GM12878 (cell line): Measurements from ENCODE around the gene KATNB1. TPM values are rescaled to one million over a fixed set of nuclear protein-coding genes. Genes with fewer than 3 reads are reported as not detected.

Source experiments
- CEBPB ChIP-seq, 2 experiments: fragments of 150-350 bp in 1 of 2; IDR thresholded peaks; 2 replicates each; pipeline ENCODE4 v1.6.1; 2012 to 2014; ENCODE audit warnings: low read depth in 2 of 2, low read length in 2 of 2, borderline replicate concordance in 1 of 2, inconsistent platforms in 1 of 2
- MYC ChIP-seq: IDR thresholded peaks from 2 replicates; pipeline ENCODE4 v1.6.1; 2011; ENCODE audit warnings: mild to moderate bottlenecking, low read length, moderate library complexity, inconsistent platforms; ENCODE audit not compliant: insufficient read depth, insufficient replicate concordance, insufficient read length, severe bottlenecking
- PKNOX1 ChIP-seq: fragments of 450-650 bp; IDR thresholded peaks from 2 replicates; pipeline ENCODE4 v1.6.1; 2016; ENCODE audit warnings: mild to moderate bottlenecking
- REST ChIP-seq: IDR thresholded peaks from 2 replicates; pipeline ENCODE4 v1.6.1; 2012; ENCODE audit warnings: mild to moderate bottlenecking, low read depth, low read length
- ZNF274 ChIP-seq: IDR thresholded peaks from one replicate; pipeline ENCODE4 v1.8.0; 2011; ENCODE audit not compliant: insufficient read length, insufficient read depth
- ZSCAN29 ChIP-seq: fragments of 450-650 bp; IDR thresholded peaks from 2 replicates; pipeline ENCODE4 v1.6.1; 2017; ENCODE audit warnings: mild to moderate bottlenecking, moderate library complexity
- microRNA-seq: library from miRNA; unstranded; fragments of <30 nt; microRNA quantifications from one replicate; pipeline ENCODE4, GENCODE V29; 2018
- polyA plus RNA-seq, 11 experiments: library from polyadenylated mRNA; depleted of rRNA in 4 of 11; unstranded in 6 of 11; stranded (reverse) in 5 of 11; fragments of >200 nt; fragmentation: Nextera tagmentation in 4 of 11; fragmentation: Illumina TruSeq in 1 of 11; extraction: Ambion mirVana in 4 of 11; extraction: Trizol in 1 of 11; gene quantifications; 1 replicate in 1 of 11; 2 replicates in 10 of 11; pipeline versions ENCODE4 v1.2.1 to v1.2.3, GENCODE V29; 2011 to 2016; ENCODE audit warnings: inconsistent platforms in 2 of 11, missing spikeins in 2 of 11, low read depth in 1 of 11
- small RNA-seq: library from RNA; depleted of rRNA; stranded (forward); fragments of <200 nt; gene quantifications from one replicate; pipeline ENCODE3, GENCODE V24; 2014
- total RNA-seq, 4 experiments: library from RNA; depleted of rRNA in 3 of 4; stranded (reverse); fragments of >200 nt in 3 of 4; fragmentation: Illumina TruSeq in 1 of 4; extraction: Trizol in 1 of 4; gene quantifications; 2 replicates each; pipeline versions ENCODE4 v1.2.1 to v1.2.3, GENCODE V29; 2013 to 2021
- TF ChIP-seq, protein P1 (sequence below): fragments of 150-350 bp; IDR thresholded peaks from 2 replicates; pipeline ENCODE4 v1.6.1; 2016; ENCODE audit warnings: low read depth, low read length

The KATNB1 gene
- total and polyA plus RNA-seq, 10 of the 15 experiments (the other 5 are each of a cell fraction or from before 2014, with no cell fraction given) = 0.71 to 46.5 (median 19.5) TPM

GRCh38 chr16:57805176-57805575, 69.6 kb downstream of the KATNB1 start (continued):
- TF ChIP-seq ZNF274 = no peak
- TF ChIP-seq, protein P1, sequence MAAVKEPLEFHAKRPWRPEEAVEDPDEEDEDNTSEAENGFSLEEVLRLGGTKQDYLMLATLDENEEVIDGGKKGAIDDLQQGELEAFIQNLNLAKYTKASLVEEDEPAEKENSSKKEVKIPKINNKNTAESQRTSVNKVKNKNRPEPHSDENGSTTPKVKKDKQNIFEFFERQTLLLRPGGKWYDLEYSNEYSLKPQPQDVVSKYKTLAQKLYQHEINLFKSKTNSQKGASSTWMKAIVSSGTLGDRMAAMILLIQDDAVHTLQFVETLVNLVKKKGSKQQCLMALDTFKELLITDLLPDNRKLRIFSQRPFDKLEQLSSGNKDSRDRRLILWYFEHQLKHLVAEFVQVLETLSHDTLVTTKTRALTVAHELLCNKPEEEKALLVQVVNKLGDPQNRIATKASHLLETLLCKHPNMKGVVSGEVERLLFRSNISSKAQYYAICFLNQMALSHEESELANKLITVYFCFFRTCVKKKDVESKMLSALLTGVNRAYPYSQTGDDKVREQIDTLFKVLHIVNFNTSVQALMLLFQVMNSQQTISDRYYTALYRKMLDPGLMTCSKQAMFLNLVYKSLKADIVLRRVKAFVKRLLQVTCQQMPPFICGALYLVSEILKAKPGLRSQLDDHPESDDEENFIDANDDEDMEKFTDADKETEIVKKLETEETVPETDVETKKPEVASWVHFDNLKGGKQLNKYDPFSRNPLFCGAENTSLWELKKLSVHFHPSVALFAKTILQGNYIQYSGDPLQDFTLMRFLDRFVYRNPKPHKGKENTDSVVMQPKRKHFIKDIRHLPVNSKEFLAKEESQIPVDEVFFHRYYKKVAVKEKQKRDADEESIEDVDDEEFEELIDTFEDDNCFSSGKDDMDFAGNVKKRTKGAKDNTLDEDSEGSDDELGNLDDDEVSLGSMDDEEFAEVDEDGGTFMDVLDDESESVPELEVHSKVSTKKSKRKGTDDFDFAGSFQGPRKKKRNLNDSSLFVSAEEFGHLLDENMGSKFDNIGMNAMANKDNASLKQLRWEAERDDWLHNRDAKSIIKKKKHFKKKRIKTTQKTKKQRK = no peak
- TF ChIP-seq MYC = no peak
- no peak for TF ChIP-seq CEBPB (IDR thresholded peaks at IDR 0.05; ENCODE audit: borderline replicate concordance in 1 of 2, low read depth in 2 of 2, low read length in 2 of 2)
- TF ChIP-seq PKNOX1 = no peak
- TF ChIP-seq REST = no peak
- no peak for TF ChIP-seq ZSCAN29
- TF ChIP-seq, all 136 proteins: peak for 0

Small RNAs within 50 kb of the gene (microRNA-seq; reads per million reads assigned to microRNA genes)
- gene MIR6772 = not detected

Small RNAs within 50 kb of the gene (small RNA-seq; reads per million reads assigned to genes)
- not detected for gene MIR6772

Other genes starting within 250 kb of the KATNB1 start
Only the 7 nearest of the 8 such genes appear.
- gene CCDC102A, start 199.2 kb upstream of the KATNB1 start, total RNA-seq (2014; rRNA removed) = 3.5 and 5.9 TPM in 2 replicates
- gene CCDC102A, start 199.2 kb upstream of the KATNB1 start, total RNA-seq (2014; rRNA removed; fragmentation: Illumina TruSeq; extraction: Trizol) = 1.2 and 1.6 TPM in 2 replicates
- gene CCDC102A, start 199.2 kb upstream of the KATNB1 start, total RNA-seq (2021) = 5.1 and 5.6 TPM in 2 replicates
- 2.2 and 5.1 TPM in 2 replicates for gene CCDC102A, start 199.2 kb upstream of the KATNB1 start, polyA plus RNA-seq (2011; rRNA removed)
- gene CCDC102A, start 199.2 kb upstream of the KATNB1 start, polyA plus RNA-seq (2014; fragmentation: Illumina TruSeq; extraction: Trizol) = 0.59 and 0.76 TPM in 2 replicates
- gene CCDC102A, start 199.2 kb upstream of the KATNB1 start, polyA plus RNA-seq (2014; fragmentation: Nextera tagmentation; extraction: Ambion mirVana) = under 1 TPM; 0.03 to 0.53 TPM
- gene CCDC102A, start 199.2 kb upstream of the KATNB1 start, polyA plus RNA-seq (2014; rRNA removed) = 3.3 and 4.1 TPM in 2 replicates
- 1 to 10 TPM in 1 of 2 experiments, under 1 TPM in 1; 0.63 to 3.3 TPM for gene CCDC102A, start 199.2 kb upstream of the KATNB1 start, polyA plus RNA-seq (2016; fragmentation: Nextera tagmentation; extraction: Ambion mirVana)
- 24.5 and 30.4 TPM in 2 replicates for gene ADGRG5, start 193.1 kb upstream of the KATNB1 start, total RNA-seq (2014; rRNA removed)
- 6.5 and 7.7 TPM in 2 replicates for gene ADGRG5, start 193.1 kb upstream of the KATNB1 start, total RNA-seq (2014; rRNA removed; fragmentation: Illumina TruSeq; extraction: Trizol)
- gene ADGRG5, start 193.1 kb upstream of the KATNB1 start, total RNA-seq (2021) = 26.6 and 30.1 TPM in 2 replicates
- gene ADGRG5, start 193.1 kb upstream of the KATNB1 start, polyA plus RNA-seq (2011; rRNA removed) = 1.3 and 5.6 TPM in 2 replicates
- 8.4 and 19.2 TPM in 2 replicates for gene ADGRG5, start 193.1 kb upstream of the KATNB1 start, polyA plus RNA-seq (2014; fragmentation: Illumina TruSeq; extraction: Trizol)
- 1 to 10 TPM; 1.7 to 2.7 TPM for gene ADGRG5, start 193.1 kb upstream of the KATNB1 start, polyA plus RNA-seq (2014; fragmentation: Nextera tagmentation; extraction: Ambion mirVana)
- 25.9 and 35.1 TPM in 2 replicates for gene ADGRG5, start 193.1 kb upstream of the KATNB1 start, polyA plus RNA-seq (2014; rRNA removed)
- gene ADGRG5, start 193.1 kb upstream of the KATNB1 start, polyA plus RNA-seq (2016; fragmentation: Nextera tagmentation; extraction: Ambion mirVana) = 10 to 100 TPM; 50.8 to 56.0 TPM
- gene ADGRG1, start 107.1 kb upstream of the KATNB1 start, total RNA-seq (2014; rRNA removed) = 0.16 and 0.56 TPM in 2 replicates
- gene ADGRG1, start 107.1 kb upstream of the KATNB1 start, total RNA-seq (2014; rRNA removed; fragmentation: Illumina TruSeq; extraction: Trizol) = 0.32 and 0.72 TPM in 2 replicates
- gene ADGRG1, start 107.1 kb upstream of the KATNB1 start, total RNA-seq (2021) = 1.8 and 2.0 TPM in 2 replicates
- gene ADGRG1, start 107.1 kb upstream of the KATNB1 start, polyA plus RNA-seq (2011; rRNA removed) = 0.07 and 0.17 TPM in 2 replicates
- gene ADGRG1, start 107.1 kb upstream of the KATNB1 start, polyA plus RNA-seq (2014; fragmentation: Illumina TruSeq; extraction: Trizol) = 0.54 and 1.7 TPM in 2 replicates
- under 1 TPM; 0.16 to 0.23 TPM for gene ADGRG1, start 107.1 kb upstream of the KATNB1 start, polyA plus RNA-seq (2014; fragmentation: Nextera tagmentation; extraction: Ambion mirVana)
- gene ADGRG1, start 107.1 kb upstream of the KATNB1 start, polyA plus RNA-seq (2014; rRNA removed) = 1.6 and 3.9 TPM in 2 replicates
- gene ADGRG1, start 107.1 kb upstream of the KATNB1 start, polyA plus RNA-seq (2016; fragmentation: Nextera tagmentation; extraction: Ambion mirVana) = 1 to 10 TPM in 1 of 2 experiments, under 1 TPM in 1; 0.79 to 1.8 TPM
- gene ADGRG3, start 67.5 kb upstream of the KATNB1 start, total RNA-seq (2014; rRNA removed) = not detected in 2 replicates
- gene ADGRG3, start 67.5 kb upstream of the KATNB1 start, total RNA-seq (2014; rRNA removed; fragmentation: Illumina TruSeq; extraction: Trizol) = not detected in 2 replicates
- gene ADGRG3, start 67.5 kb upstream of the KATNB1 start, total RNA-seq (2021) = not detected in 2 replicates
- gene ADGRG3, start 67.5 kb upstream of the KATNB1 start, polyA plus RNA-seq (2011; rRNA removed) = 0.11 TPM in 1 of 2 replicates, not detected in the other
- gene ADGRG3, start 67.5 kb upstream of the KATNB1 start, polyA plus RNA-seq (2014; fragmentation: Illumina TruSeq; extraction: Trizol) = not detected in 2 replicates
- gene ADGRG3, start 67.5 kb upstream of the KATNB1 start, polyA plus RNA-seq (2014; fragmentation: Nextera tagmentation; extraction: Ambion mirVana) = under 1 TPM in 1 of 2 experiments, not detected in 1; 0.10 TPM
- 0.10 TPM in 1 of 2 replicates, not detected in the other for gene ADGRG3, start 67.5 kb upstream of the KATNB1 start, polyA plus RNA-seq (2014; rRNA removed)
- not detected for gene ADGRG3, start 67.5 kb upstream of the KATNB1 start, polyA plus RNA-seq (2016; fragmentation: Nextera tagmentation; extraction: Ambion mirVana)
- not detected in 2 replicates for gene DRC7, start 41.0 kb upstream of the KATNB1 start, total RNA-seq (2014; rRNA removed)
- gene DRC7, start 41.0 kb upstream of the KATNB1 start, total RNA-seq (2014; rRNA removed; fragmentation: Illumina TruSeq; extraction: Trizol) = 0.49 TPM in 1 of 2 replicates, not detected in the other
- 0.44 TPM in 1 of 2 replicates, not detected in the other for gene DRC7, start 41.0 kb upstream of the KATNB1 start, total RNA-seq (2021)
- gene DRC7, start 41.0 kb upstream of the KATNB1 start, polyA plus RNA-seq (2011; rRNA removed) = 0.10 TPM in 1 of 2 replicates, not detected in the other
- gene DRC7, start 41.0 kb upstream of the KATNB1 start, polyA plus RNA-seq (2014; fragmentation: Illumina TruSeq; extraction: Trizol) = 0.06 TPM in 1 of 2 replicates, not detected in the other
- gene DRC7, start 41.0 kb upstream of the KATNB1 start, polyA plus RNA-seq (2014; fragmentation: Nextera tagmentation; extraction: Ambion mirVana) = under 1 TPM in 1 of 2 experiments, not detected in 1; 0.06 TPM
- 0.18 TPM in 1 of 2 replicates, not detected in the other for gene DRC7, start 41.0 kb upstream of the KATNB1 start, polyA plus RNA-seq (2014; rRNA removed)
- not detected for gene DRC7, start 41.0 kb upstream of the KATNB1 start, polyA plus RNA-seq (2016; fragmentation: Nextera tagmentation; extraction: Ambion mirVana)
- gene KIFC3, start 66.7 kb downstream of the KATNB1 start, total RNA-seq (2014; rRNA removed) = 0.23 and 0.49 TPM in 2 replicates
- 0.22 TPM in 1 of 2 replicates, not detected in the other for gene KIFC3, start 66.7 kb downstream of the KATNB1 start, total RNA-seq (2014; rRNA removed; fragmentation: Illumina TruSeq; extraction: Trizol)
- gene KIFC3, start 66.7 kb downstream of the KATNB1 start, total RNA-seq (2021) = 0.82 and 1.3 TPM in 2 replicates
- 0.26 TPM in 2 replicates for gene KIFC3, start 66.7 kb downstream of the KATNB1 start, polyA plus RNA-seq (2011; rRNA removed)
- not detected in 2 replicates for gene KIFC3, start 66.7 kb downstream of the KATNB1 start, polyA plus RNA-seq (2014; fragmentation: Illumina TruSeq; extraction: Trizol)
- gene KIFC3, start 66.7 kb downstream of the KATNB1 start, polyA plus RNA-seq (2014; fragmentation: Nextera tagmentation; extraction: Ambion mirVana) = not detected
- 0.08 and 0.22 TPM in 2 replicates for gene KIFC3, start 66.7 kb downstream of the KATNB1 start, polyA plus RNA-seq (2014; rRNA removed)
- 1 to 10 TPM in 1 of 2 experiments, under 1 TPM in 1; 0.46 to 1.2 TPM for gene KIFC3, start 66.7 kb downstream of the KATNB1 start, polyA plus RNA-seq (2016; fragmentation: Nextera tagmentation; extraction: Ambion mirVana)
- gene CNGB1, start 235.4 kb downstream of the KATNB1 start, total RNA-seq (2014; rRNA removed) = not detected in 2 replicates
- gene CNGB1, start 235.4 kb downstream of the KATNB1 start, total RNA-seq (2014; rRNA removed; fragmentation: Illumina TruSeq; extraction: Trizol) = not detected in 2 replicates
- not detected in 2 replicates for gene CNGB1, start 235.4 kb downstream of the KATNB1 start, total RNA-seq (2021)
- 0.03 TPM in 1 of 2 replicates, not detected in the other for gene CNGB1, start 235.4 kb downstream of the KATNB1 start, polyA plus RNA-seq (2011; rRNA removed)
- gene CNGB1, start 235.4 kb downstream of the KATNB1 start, polyA plus RNA-seq (2014; fragmentation: Illumina TruSeq; extraction: Trizol) = not detected in 2 replicates
- gene CNGB1, start 235.4 kb downstream of the KATNB1 start, polyA plus RNA-seq (2014; fragmentation: Nextera tagmentation; extraction: Ambion mirVana) = not detected
- not detected in 2 replicates for gene CNGB1, start 235.4 kb downstream of the KATNB1 start, polyA plus RNA-seq (2014; rRNA removed)
- not detected for gene CNGB1, start 235.4 kb downstream of the KATNB1 start, polyA plus RNA-seq (2016; fragmentation: Nextera tagmentation; extraction: Ambion mirVana)